HG03039 (cell line): ENCODE results near the gene KAT8.
"Not testable (repeated sequence)": the region's sequence is repeated elsewhere in the genome, so short reads cannot be mapped to it uniquely, and the experiment has no call there.

Source experiments
- ATAC-seq: cut with Tn5 transposase; IDR thresholded peaks from one replicate; pipeline ENCODE4 v1.9.1; 2021; ENCODE audit warnings: mild to moderate bottlenecking, moderate library complexity; ENCODE audit not compliant: unreplicated experiment

The KAT8 gene

GRCh38 chr16:31130336-31130891, 12.9 kb downstream of the KAT8 start:
- no peak for ATAC-seq

- ATAC-seq, result no peak
Measured at GRCh38 chr16:31130899-31131298, 13.4 kb downstream of the KAT8 start.

- no peak for ATAC-seq
Measured at GRCh38 chr16:31131416-31131815, 14.0 kb downstream of the KAT8 start.

- no peak for ATAC-seq
Measured at GRCh38 chr16:31131841-31132271, 14.4 kb downstream of the KAT8 start.

- ATAC-seq, result no peak
Measured at GRCh38 chr16:31132303-31132979, 15.0 kb downstream of the KAT8 start.

- ATAC-seq, result no peak
Measured at GRCh38 chr16:31133046-31133501, 15.6 kb downstream of the KAT8 start.

GRCh38 chr16:31134091-31134571, 16.7 kb downstream of the KAT8 start:
- no peak for ATAC-seq

- ATAC-seq, result no peak
Measured at GRCh38 chr16:31134625-31135534, 17.4 kb downstream of the KAT8 start.

- no peak for ATAC-seq
Measured at GRCh38 chr16:31135535-31136286, 18.2 kb downstream of the KAT8 start, which contains the start of gene PRSS8. TSS of gene PRSS8 (minus strand) at chr16:31135727. CDS start at chr16:31135498, 229 bp downstream.

- no peak for ATAC-seq
Measured at GRCh38 chr16:31136287-31136662, 18.8 kb downstream of the KAT8 start.

GRCh38 chr16:31136822-31137499, 19.5 kb downstream of the KAT8 start:
- not testable (repeated sequence) for ATAC-seq

GRCh38 chr16:31138621-31139578, 21.4 kb downstream of the KAT8 start:
- ATAC-seq, result no peak

- not testable (repeated sequence) for ATAC-seq
Measured at GRCh38 chr16:31141071-31141469, 23.6 kb downstream of the KAT8 start.

- ATAC-seq, result no peak
Measured at GRCh38 chr16:31141489-31142108, 24.1 kb downstream of the KAT8 start.

GRCh38 chr16:31142109-31143010, 24.9 kb downstream of the KAT8 start:
- peak; percentile 76 for ATAC-seq

- ATAC-seq, result no peak
Measured at GRCh38 chr16:31143011-31143693, 25.7 kb downstream of the KAT8 start.

- no peak for ATAC-seq
Measured at GRCh38 chr16:31143694-31144148, 26.3 kb downstream of the KAT8 start.
